NCI-H2081 (cell line): ENCODE measurements around the gene TACSTD2.
"Not testable (repeated sequence)": the region's sequence is repeated elsewhere in the genome, so short reads cannot be mapped to it uniquely, and the experiment has no call there.

ENCODE experiments used
- DNase-seq, 2 experiments: peaks; one replicate each; lab custom pipeline; 2025; lab: John Stamatoyannopoulos, UW

Gene TACSTD2

GRCh38 chr1:58563715-58564114, 13.3 kb downstream of the TACSTD2 start:
- DNase-seq, result not testable (repeated sequence)

DNA sequence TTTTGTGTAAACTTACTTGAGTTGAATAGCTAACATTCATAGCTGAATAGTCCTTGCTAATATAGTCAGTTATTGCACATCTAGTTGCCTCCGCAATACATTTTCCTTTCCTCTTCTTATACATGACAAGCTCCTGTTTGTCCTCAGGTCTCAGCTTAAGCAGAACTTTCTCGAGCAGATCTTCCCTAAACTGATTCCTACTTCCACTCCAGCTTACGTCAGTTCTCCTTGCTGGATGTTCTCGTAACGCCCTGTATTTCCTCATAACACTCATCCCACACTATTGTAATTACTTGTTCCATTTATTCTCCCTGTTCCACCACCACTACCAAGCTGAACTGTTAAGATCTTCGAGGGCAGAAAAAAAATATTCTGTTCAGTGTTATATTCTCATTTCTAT, 15.4 kb downstream of the TACSTD2 start:
- no peak for DNase-seq

DNA sequence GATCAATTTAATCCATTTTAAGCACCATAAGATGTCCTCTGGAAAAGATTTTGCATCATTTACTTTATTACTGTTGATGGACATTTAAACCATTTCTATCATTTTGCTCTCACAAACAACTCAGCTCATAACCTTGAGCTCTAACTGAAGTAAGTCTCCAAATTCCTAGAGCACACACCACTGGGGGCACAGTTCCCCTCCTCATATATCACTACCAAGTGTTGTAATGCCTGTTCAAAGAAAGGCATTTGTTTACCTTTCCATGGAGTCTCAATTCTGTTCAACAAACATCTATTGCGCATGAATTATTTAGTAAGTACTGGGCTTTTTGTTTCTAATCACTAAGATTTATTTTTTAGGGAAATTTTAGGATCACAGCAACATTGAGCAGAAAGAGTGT, 21.7 kb downstream of the TACSTD2 start:
- no peak for DNase-seq

DNA sequence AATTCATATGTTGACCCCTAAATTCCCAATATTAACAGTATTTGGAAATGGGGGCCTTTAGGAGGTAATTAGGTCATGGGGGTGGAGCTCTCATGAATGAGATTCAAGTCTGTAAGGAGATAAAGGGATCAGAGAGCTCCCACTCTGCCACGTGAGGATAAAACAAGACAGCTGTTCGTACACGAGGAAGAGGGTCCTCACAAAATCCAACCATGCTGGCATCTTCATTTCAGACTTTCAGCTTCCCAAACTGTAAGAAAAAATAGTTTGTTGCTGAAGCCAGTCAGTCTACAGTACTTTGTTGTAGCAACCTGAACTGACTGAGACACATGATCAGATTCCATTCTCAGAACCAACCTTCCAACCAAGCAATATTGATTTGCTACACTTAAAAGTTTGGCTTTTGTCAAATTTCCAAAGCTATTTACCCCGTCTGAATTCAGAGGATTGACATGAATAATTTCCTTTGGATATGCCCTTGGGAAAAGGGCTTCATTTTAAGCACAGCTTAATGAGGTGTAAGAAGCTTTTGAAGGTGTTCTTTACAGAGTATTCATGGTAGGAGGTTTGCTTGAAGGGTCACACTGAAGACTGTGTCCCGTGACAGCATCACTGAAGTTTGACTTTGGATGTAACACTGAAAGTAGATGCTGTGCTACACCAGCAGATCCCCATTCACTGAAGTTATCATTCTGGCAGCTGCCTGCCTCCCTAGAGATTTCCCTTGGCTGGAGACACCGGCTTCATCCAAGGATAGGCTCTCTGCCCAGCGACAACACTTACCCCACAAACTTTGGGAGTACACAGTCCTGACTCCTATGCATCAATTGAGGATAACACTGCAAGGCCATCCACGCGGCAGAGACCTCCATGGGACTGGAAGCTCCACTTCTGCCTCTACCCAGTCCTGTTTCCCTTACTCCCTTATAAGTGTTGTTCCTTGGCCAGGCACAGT, 25.6 kb downstream of the TACSTD2 start:
- no peak for DNase-seq

GRCh38 chr1:58549291-58549690, 27.8 kb downstream of the TACSTD2 start:
- DNase-seq, result not testable (repeated sequence)

DNA sequence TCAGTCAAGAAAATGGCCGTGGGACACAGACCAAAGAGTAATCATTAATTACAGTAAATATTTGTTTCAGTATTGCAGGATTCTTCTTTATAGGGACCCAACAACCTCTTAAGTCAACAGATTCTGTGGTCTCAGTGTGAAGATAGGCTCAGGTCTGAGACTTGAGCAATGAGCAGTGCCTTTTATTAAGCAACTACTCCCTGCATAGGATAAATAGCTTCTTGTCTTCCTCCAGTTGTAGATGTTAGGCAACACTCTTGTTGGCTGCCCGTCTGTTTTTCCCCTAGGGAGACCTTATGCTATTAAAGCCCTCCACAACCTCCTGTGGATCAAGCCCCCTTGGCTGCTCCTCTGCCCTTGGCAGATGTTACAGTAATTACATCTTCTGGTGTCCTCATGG, 28.7 kb downstream of the TACSTD2 start:
- DNase-seq, result no peak

- DNase-seq, result peak; percentile 95
These were observed 30.3 kb downstream of the TACSTD2 start, which contains the start of gene OMA1 for GRCh38 chr1:58546520-58547308. OMA1 (minus strand) TSS chr1:58546726; CDS start chr1:58539294, 7,432 bp downstream.

- DNase-seq, result peak; percentile 49 to 76
These were observed 31.2 kb downstream of the TACSTD2 start for GRCh38 chr1:58545591-58546519.

DNA sequence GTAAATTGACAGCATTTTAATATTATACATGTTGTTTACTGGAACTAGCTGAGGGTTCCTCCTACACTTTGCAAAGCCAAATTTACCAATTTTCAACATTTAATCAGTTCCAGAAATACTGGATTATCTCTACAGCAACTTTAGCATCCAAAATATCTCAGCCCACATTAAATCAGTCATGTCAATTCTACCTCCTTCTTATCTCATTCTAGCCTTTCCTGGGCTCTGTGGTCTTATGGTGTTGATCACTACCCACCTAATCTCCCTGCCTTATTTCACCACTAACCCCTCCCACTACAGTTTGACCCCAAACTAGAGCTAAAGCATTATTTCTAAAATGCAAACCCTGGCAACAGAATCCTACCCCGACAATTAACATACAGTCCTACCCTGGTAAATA, 33.8 kb downstream of the TACSTD2 start:
- DNase-seq, result no peak

DNA sequence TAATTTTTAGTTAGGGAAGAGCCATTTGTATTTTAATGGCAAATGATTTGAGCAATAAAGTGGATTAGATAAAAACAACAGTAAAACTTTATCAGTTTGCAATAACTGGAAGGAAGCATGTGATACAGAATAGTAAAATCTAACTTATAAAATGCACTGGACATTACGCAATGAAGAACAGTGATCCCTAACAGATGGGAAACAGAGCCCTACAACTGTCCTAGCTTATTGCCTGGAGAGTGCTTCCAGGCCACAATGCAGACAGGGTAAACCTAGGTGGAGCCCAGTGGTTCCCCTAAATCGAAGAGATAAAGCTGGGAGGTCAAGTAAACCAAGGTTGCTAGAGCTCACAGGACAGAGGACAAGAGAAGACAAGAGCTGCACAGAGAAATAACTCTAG, 37.5 kb downstream of the TACSTD2 start:
- no peak for DNase-seq

GRCh38 chr1:58538821-58539220, 38.2 kb downstream of the TACSTD2 start:
- DNase-seq, result no peak

GRCh38 chr1:58531842-58532241, 45.2 kb downstream of the TACSTD2 start:
- DNase-seq, result not testable (repeated sequence)

GRCh38 chr1:58529284-58529683, 47.8 kb downstream of the TACSTD2 start:
- no peak for DNase-seq

- DNase-seq, result no peak
These were observed 48.5 kb downstream of the TACSTD2 start for GRCh38 chr1:58528518-58528917.
